ENCODE results near the gene PRKAR1B. TPM values are rescaled to one million over a fixed set of nuclear protein-coding genes. Genes with fewer than 3 reads are reported as not detected.

Gene PRKAR1B
- 8.6 and 9.1 TPM in 2 replicates for total RNA-seq

DNA sequence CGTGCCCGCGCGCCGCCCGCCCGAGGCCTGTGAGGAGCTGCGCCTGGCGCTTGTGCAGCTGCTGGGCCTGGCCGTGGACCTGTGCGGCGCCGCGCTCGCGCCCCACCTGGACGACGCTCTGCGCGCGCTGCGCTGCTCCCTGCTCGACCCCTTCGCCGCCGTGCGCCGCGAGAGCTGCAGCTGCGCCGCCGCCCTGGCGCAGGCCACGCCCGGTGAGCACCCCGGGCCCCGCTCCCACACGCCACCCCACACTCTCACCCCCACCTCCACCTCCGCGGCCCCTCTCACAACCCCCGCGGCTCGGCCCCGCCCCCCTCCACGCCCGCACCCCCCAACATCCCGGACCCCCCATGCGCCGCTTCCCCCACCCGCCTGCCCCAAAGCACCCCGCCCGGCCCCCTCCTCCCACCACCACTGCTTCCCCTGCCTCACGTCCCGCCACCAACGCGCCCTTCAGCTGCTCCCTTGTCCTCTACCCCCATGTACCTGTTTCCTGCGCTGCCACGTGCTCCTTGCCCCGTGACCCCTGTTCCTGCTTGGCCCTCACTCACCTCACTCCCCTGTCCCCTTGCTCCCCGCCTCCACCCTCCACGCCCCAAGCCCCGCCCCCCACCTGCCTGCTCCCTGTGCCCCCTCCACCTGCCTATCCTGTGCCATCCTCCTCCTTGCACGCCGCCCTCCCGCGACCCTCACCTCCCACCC lies at the start of gene PRKAR1B:
Gene PRKAR1B, minus strand, starts transcription at position 178 of the 702 bp plus-strand sequence. CDS start 15,776 bp downstream, outside the sequence.

DNA sequence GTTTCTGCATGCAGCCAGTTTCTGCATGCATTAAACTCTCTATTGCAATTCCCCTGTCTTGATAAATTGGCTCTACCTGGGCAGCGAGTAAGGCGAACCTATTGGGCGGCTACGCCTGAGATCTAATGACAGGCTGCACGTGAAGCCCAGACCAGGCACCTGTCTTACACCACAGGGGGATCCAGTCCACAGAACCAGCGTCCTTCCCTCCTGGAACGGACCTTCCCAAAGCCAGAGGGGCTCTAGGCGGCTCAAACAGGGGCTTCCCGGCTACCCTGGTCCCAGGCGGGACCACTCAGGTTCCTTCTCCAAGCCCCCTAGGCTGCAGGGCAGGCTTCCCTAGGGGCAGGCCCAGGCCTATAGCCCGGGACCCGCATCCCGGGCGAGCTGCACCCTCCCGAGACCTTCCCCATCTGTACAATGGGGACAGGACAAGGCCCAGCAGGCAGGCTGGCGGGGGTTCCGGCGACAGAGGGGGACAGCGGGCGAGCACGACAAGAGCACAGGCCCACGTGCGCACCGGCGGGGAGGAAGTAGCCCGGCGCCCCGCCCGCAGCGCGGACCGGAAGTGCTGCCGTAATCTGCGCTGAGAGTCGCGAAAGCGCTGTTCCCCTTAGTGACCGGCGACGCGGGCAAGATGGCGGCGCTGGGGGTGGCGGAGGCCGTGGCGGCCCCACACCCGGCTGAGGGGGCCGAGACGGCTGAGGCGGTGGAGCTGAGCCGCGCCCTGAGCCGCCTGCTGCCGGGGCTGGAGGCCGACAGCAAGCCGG lies 812 bp downstream of the PRKAR1B start, which contains the start of gene DNAAF5:
Gene DNAAF5, plus strand, starts transcription at position 616 of the 770 bp plus-strand sequence. Its CDS starts 22 bp downstream, at position 638.

DNA sequence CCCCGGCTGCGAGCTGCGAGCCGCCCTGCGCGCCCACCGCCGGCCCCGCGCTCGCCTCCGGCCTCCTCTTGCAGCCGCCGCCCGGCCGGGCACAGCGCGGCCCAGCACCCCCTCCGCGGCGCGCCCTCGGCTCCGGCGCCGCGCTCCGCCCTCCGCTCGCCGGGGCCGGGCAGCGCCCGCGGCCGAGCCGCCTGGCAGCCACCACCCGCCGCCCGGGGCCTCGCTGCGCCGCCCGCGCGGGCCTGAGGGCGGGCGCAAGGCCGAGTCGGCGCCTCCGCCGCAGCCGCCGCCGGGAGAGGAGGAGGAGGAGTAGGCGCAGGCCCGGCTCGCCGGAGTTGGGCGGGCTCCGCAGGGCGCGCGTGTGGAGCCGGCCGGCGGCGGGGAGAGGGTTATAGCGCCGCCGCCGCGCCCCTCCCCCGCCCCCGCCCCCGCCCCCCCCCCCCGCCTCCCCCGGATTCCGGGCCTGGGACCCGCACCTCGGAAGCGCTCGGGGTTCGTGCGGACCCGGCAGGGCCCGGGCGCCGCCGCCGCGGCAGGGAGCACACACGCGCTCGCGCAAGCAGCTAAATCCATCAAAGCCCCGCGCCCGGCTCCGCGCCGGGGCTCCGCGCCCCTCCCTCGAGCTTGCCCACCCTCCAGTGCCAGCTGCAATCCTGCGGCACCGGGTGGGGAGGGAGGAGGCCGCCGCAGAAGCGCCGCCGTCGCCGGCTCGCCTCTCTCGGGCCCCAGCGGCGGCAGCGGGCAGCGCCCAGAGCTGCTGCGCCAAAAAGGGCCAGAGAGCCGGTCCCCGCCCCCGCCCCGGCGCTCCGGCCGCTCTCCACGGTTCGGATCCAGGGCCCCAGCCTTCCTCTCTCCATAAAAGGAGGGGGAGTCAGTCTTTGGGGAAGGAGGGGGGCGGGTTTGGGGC lies 207.3 kb downstream of the PRKAR1B start, which contains the start of gene PDGFA:
Gene PDGFA, minus strand, starts transcription at position 363 of the 907 bp plus-strand sequence. CDS start 845 bp downstream, outside the sequence.

Other genes starting within 250 kb of the PRKAR1B start
- gene PDGFA, start 207.4 kb downstream of the PRKAR1B start, total RNA-seq = 28.1 and 34.6 TPM in 2 replicates
- gene DNAAF5, start 582 bp downstream of the PRKAR1B start, total RNA-seq = 17.8 and 18.3 TPM in 2 replicates
- 154 and 196 TPM in 2 replicates for gene SUN1, start 105.2 kb upstream of the PRKAR1B start, total RNA-seq
- gene GET4, start 149.3 kb upstream of the PRKAR1B start, total RNA-seq = 13.8 and 15.7 TPM in 2 replicates
- 2.3 and 2.4 TPM in 2 replicates for gene ADAP1, start 227.4 kb upstream of the PRKAR1B start, total RNA-seq
- gene COX19, start 248.3 kb upstream of the PRKAR1B start, total RNA-seq = 11.1 and 12.5 TPM in 2 replicates

Measured in articular chondrocyte of knee joint (primary cell).